H1 (cell line): Measurements from ENCODE around the gene BUB1B. TPM values are rescaled to one million over a fixed set of nuclear protein-coding genes. Genes with fewer than 3 reads are reported as not detected.
A peak's percentile ranks its signal among the peaks of the same experiment; 100 is the strongest.

ENCODE experiments used
- CTCF ChIA-PET: fragments of 300-600 bp; sonication (Branson Sonifier 250); formaldehyde crosslinking; loops from one replicate; lab custom pipeline; 2021; ENCODE audit not compliant: partially characterized antibody; lab: Charles Lee
- POLR2A ChIA-PET: fragments of 300-600 bp; sonication (Branson Sonifier 250); formaldehyde crosslinking; loops from one replicate; lab custom pipeline; 2021; ENCODE audit warnings: inconsistent platforms; ENCODE audit not compliant: partially characterized antibody; lab: Charles Lee
- DNase-seq, 2 experiments: peaks; one replicate each; pipeline versions ENCODE4 v3.0.0 to v3.0.0-alpha.2; 2010 to 2022; ENCODE audit warnings: low spot score in 2 of 2, low read depth in 1 of 2, mixed read lengths in 1 of 2
- FAIRE-seq: peaks from 2 replicates; lab custom pipeline; 2011; peaks lifted over from hg19 to GRCh38; lab: Jason Lieb, UNC
- H2AFZ ChIP-seq: 2 replicates; pipeline ENCODE4 v1.8.1; 2012; ENCODE audit warnings: low read length, inconsistent platforms
- H2AK5ac ChIP-seq: 2 replicates; pipeline ENCODE4 v1.6.1; 2013; ENCODE audit warnings: low read depth, low read length
- H2BK120ac ChIP-seq: replicated peaks from 2 replicates; pipeline ENCODE3; 2013; ENCODE audit warnings: low read depth, low read length, inconsistent platforms
- H2BK12ac ChIP-seq: 2 replicates; pipeline ENCODE4 v1.6.1; 2013; ENCODE audit warnings: low read depth, low read length
- H2BK15ac ChIP-seq: 2 replicates; pipeline ENCODE4 v1.6.1; 2013; ENCODE audit warnings: low read length
- H2BK20ac ChIP-seq: 2 replicates; pipeline ENCODE4 v1.6.1; 2013; ENCODE audit warnings: low read length
- H2BK5ac ChIP-seq: 2 replicates; pipeline ENCODE4 v1.6.1; 2013; ENCODE audit warnings: low read depth, low read length
- H3K14ac ChIP-seq: 2 replicates; pipeline ENCODE4 v1.6.1; 2013; ENCODE audit warnings: inconsistent platforms; ENCODE audit not compliant: insufficient read length
- H3K18ac ChIP-seq: 2 replicates; pipeline ENCODE4 v1.6.1; 2013; ENCODE audit warnings: low read length; ENCODE audit errors: extremely low read depth
- H3K23ac ChIP-seq: 2 replicates; pipeline ENCODE4 v1.6.1; 2013; ENCODE audit warnings: inconsistent platforms; ENCODE audit not compliant: insufficient read length
- H3K23me2 ChIP-seq: 2 replicates; pipeline ENCODE4 v1.6.1; 2013; ENCODE audit warnings: low read depth, low read length
- H3K27ac ChIP-seq: 2 replicates; pipeline ENCODE4 v1.6.1; 2011; ENCODE audit warnings: low read depth, low read length, inconsistent platforms
- H3K27me3 ChIP-seq, 4 experiments: replicated peaks in 1 of 4; 1 replicate in 1 of 4; 2 replicates in 3 of 4; pipeline versions ENCODE4 v1.6.1 to v1.8.1; 2011 to 2013; ENCODE audit warnings: low read length in 3 of 4, mild to moderate bottlenecking in 3 of 4, inconsistent platforms in 2 of 4, mixed read lengths in 2 of 4, moderate library complexity in 1 of 4; ENCODE audit not compliant: control insufficient read depth in 3 of 4, insufficient read depth in 3 of 4; ENCODE audit errors: extremely low read depth in 1 of 4
- H3K36me3 ChIP-seq, 4 experiments: 2 replicates each; pipeline versions ENCODE4 v1.6.1 to v1.8.1; 2011 to 2013; ENCODE audit warnings: mild to moderate bottlenecking in 4 of 4, low read length in 3 of 4, moderate library complexity in 2 of 4, control low read depth in 1 of 4, inconsistent platforms in 1 of 4; ENCODE audit not compliant: insufficient read depth in 4 of 4, control insufficient read depth in 2 of 4
- H3K4ac ChIP-seq: replicated peaks from 2 replicates; pipeline ENCODE3; 2013; ENCODE audit warnings: low read length, low read depth, mixed read lengths, inconsistent platforms; ENCODE audit not compliant: insufficient read length
- H3K4me1 ChIP-seq, 4 experiments: replicated peaks in 1 of 4; 1 replicate in 1 of 4; 2 replicates in 3 of 4; pipeline versions ENCODE4 v1.6.1 to v1.8.1; 2011 to 2013; ENCODE audit warnings: low read length in 3 of 4, inconsistent platforms in 2 of 4, mixed read lengths in 1 of 4; ENCODE audit not compliant: insufficient read depth in 4 of 4, control insufficient read depth in 3 of 4
- H3K4me2 ChIP-seq, 2 experiments: 2 replicates each; pipeline versions ENCODE4 v1.6.1 to v1.8.1; 2011 to 2013; ENCODE audit warnings: low read depth in 2 of 2, low read length in 2 of 2, control low read depth in 1 of 2, inconsistent platforms in 1 of 2, mild to moderate bottlenecking in 1 of 2; ENCODE audit not compliant: insufficient read depth in 1 of 2
- H3K4me3 ChIP-seq, 4 experiments: fragments of 200-600, 300-600 bp in 1 of 4; sonication (generic), shearing (Covaris generic), sonication (Bioruptor Twin) in 1 of 4; 2 replicates each; pipeline versions ENCODE4 v1.5.1 to v1.8.1; 2011 to 2016; ENCODE audit warnings: low read length in 4 of 4, low read depth in 3 of 4, control low read depth in 2 of 4, inconsistent platforms in 2 of 4, mild to moderate bottlenecking in 2 of 4, mixed read lengths in 1 of 4, moderate library complexity in 1 of 4; ENCODE audit not compliant: insufficient read depth in 2 of 4; ENCODE audit errors: extremely low read depth in 1 of 4
- H3K56ac ChIP-seq: replicated peaks from 2 replicates; pipeline ENCODE3; 2013; ENCODE audit warnings: low read depth, mild to moderate bottlenecking, mixed read lengths, low read length, inconsistent platforms; ENCODE audit not compliant: insufficient read length
- H3K79me1 ChIP-seq: 2 replicates; pipeline ENCODE4 v1.6.1; 2013; ENCODE audit warnings: low read depth, low read length, control low read depth
- H3K79me2 ChIP-seq, 2 experiments: 2 replicates each; pipeline versions ENCODE4 v1.6.1 to v1.8.1; 2012 to 2013; ENCODE audit warnings: low read length in 2 of 2, mild to moderate bottlenecking in 2 of 2, inconsistent platforms in 1 of 2; ENCODE audit not compliant: insufficient read depth in 2 of 2, control insufficient read depth in 1 of 2
- H3K9ac ChIP-seq, 4 experiments: replicated peaks in 1 of 4; 1 replicate in 1 of 4; 2 replicates in 3 of 4; pipeline versions ENCODE4 v1.6.1 to v1.8.1; 2011 to 2013; ENCODE audit warnings: low read depth in 3 of 4, low read length in 3 of 4, control low read depth in 2 of 4, mild to moderate bottlenecking in 2 of 4, moderate library complexity in 2 of 4, inconsistent platforms in 1 of 4; ENCODE audit errors: extremely low read depth in 1 of 4
- H3K9me3 ChIP-seq, 2 experiments: 2 replicates each; pipeline versions ENCODE4 v1.6.1 to v1.8.1; 2012 to 2013; ENCODE audit warnings: mild to moderate bottlenecking in 2 of 2, moderate library complexity in 2 of 2, control low read depth in 1 of 2, inconsistent platforms in 1 of 2, low read depth in 1 of 2, low read length in 1 of 2, mixed read lengths in 1 of 2; ENCODE audit not compliant: insufficient read depth in 2 of 2
- H4K20me1 ChIP-seq, 2 experiments: replicated peaks in 1 of 2; 2 replicates each; pipeline versions ENCODE3 to v1.8.1; 2011 to 2013; ENCODE audit warnings: inconsistent platforms in 2 of 2, low read length in 2 of 2, mild to moderate bottlenecking in 1 of 2; ENCODE audit not compliant: insufficient read depth in 2 of 2, control insufficient read depth in 1 of 2
- H4K5ac ChIP-seq: 2 replicates; pipeline ENCODE4 v1.6.1; 2013; ENCODE audit warnings: low read length, low read depth, mixed read lengths, inconsistent platforms; ENCODE audit not compliant: insufficient read length
- H4K8ac ChIP-seq: 2 replicates; pipeline ENCODE4 v1.8.0; 2013; ENCODE audit warnings: mild to moderate bottlenecking, moderate library complexity, low read length, inconsistent platforms; ENCODE audit not compliant: insufficient read depth; ENCODE audit errors: extremely low read depth
- H4K91ac ChIP-seq: replicated peaks from 2 replicates; pipeline ENCODE3; 2013; ENCODE audit warnings: low read length, mixed read lengths, inconsistent platforms; ENCODE audit not compliant: insufficient read length
- ASH2L ChIP-seq: fragments of 200-600, 300-600 bp; sonication (generic); IDR thresholded peaks from one replicate; pipeline ENCODE4 v1.7.1; 2017; ENCODE audit warnings: low read length
- BRCA1 ChIP-seq: IDR thresholded peaks from 2 replicates; pipeline ENCODE4 v1.6.1; 2012; ENCODE audit warnings: low read depth, low read length, improper control_type of control experiment
- CBX8 ChIP-seq: fragments of 300-800, 300-1000 bp; sonication (generic); IDR thresholded peaks from 2 replicates; pipeline ENCODE4 v1.7.1; 2016; ENCODE audit warnings: low read depth, low read length, borderline replicate concordance
- FOSL1 ChIP-seq: IDR thresholded peaks from 2 replicates; pipeline ENCODE4 v1.6.1; 2011; ENCODE audit warnings: mild to moderate bottlenecking, low read depth, low read length, moderate library complexity; ENCODE audit not compliant: insufficient read depth
- JUN ChIP-seq: IDR thresholded peaks from 2 replicates; pipeline ENCODE4 v1.6.1; 2011; ENCODE audit warnings: low read depth, mild to moderate bottlenecking, improper control_type of control experiment, low read length
- KDM1A ChIP-seq: fragments of 200-600, 300-600 bp; sonication (generic); IDR thresholded peaks from 2 replicates; pipeline ENCODE4 v1.7.1; 2016; ENCODE audit warnings: mild to moderate bottlenecking, low read length, borderline replicate concordance
- NRF1 ChIP-seq: IDR thresholded peaks from 2 replicates; pipeline ENCODE4 v1.6.1; 2011; ENCODE audit warnings: mild to moderate bottlenecking, low read depth, low read length, improper control_type of control experiment
- PHF8 ChIP-seq: fragments of 200-600 bp; sonication (generic); conservative IDR thresholded peaks from 2 replicates; pipeline ENCODE4 v1.7.1; 2012; ENCODE audit warnings: low read depth, mild to moderate bottlenecking, inconsistent platforms, low read length, moderate library complexity
- POLR2A ChIP-seq, 2 experiments: IDR thresholded peaks; 1 replicate in 1 of 2; 2 replicates in 1 of 2; pipeline ENCODE4 v1.6.1; 2011; ENCODE audit warnings: low read depth in 2 of 2, low read length in 2 of 2, mild to moderate bottlenecking in 2 of 2; ENCODE audit errors: control extremely low read depth in 1 of 2
- SIN3A ChIP-seq, 2 experiments: IDR thresholded peaks in 1 of 2; conservative IDR thresholded peaks in 1 of 2; 2 replicates each; pipeline ENCODE4 v1.6.1; 2011 to 2012; ENCODE audit warnings: low read length in 2 of 2, improper control_type of control experiment in 1 of 2, low read depth in 1 of 2, mild to moderate bottlenecking in 1 of 2
- SIRT6 ChIP-seq: IDR thresholded peaks from one replicate; pipeline ENCODE4 v1.7.1; 2012; ENCODE audit warnings: low read length, inconsistent platforms
- SP2 ChIP-seq: IDR thresholded peaks from 2 replicates; pipeline ENCODE4 v1.6.1; 2012; ENCODE audit warnings: mild to moderate bottlenecking, low read length, inconsistent platforms
- SRF ChIP-seq: IDR thresholded peaks from 2 replicates; pipeline ENCODE4 v1.6.1; 2011; ENCODE audit warnings: mild to moderate bottlenecking, low read depth, low read length, moderate library complexity
- YY1 ChIP-seq: IDR thresholded peaks from 2 replicates; pipeline ENCODE4 v1.6.1; 2011; ENCODE audit warnings: low read depth, mild to moderate bottlenecking, low read length
- WGBS, 2 experiments: shearing (Covaris generic) in 1 of 2; methylation state at CpG; one replicate each; pipeline versions ENCODE4 v1.1.6 to v1.1.7; 2013 to 2015; ENCODE audit warnings: low lambda C conversion rate in 2 of 2, mixed read lengths in 2 of 2, inconsistent platforms in 1 of 2, low coverage in 1 of 2, missing lambda C conversion rate in 1 of 2; ENCODE audit not compliant: insufficient replicate concordance in 2 of 2, insufficient coverage in 1 of 2, insufficient read length in 1 of 2; ENCODE audit errors: extremely low coverage in 1 of 2, missing lambda C conversion rate in 1 of 2; 5-methylcytosine and 5-hydroxymethylcytosine counted together
- polyA plus RNA-seq, 7 experiments: library from polyadenylated mRNA; depleted of rRNA in 3 of 7; stranded (reverse) in 5 of 7; unstranded in 2 of 7; fragments of >200 nt in 5 of 7; fragments of 200-250 nt in 2 of 7; gene quantifications; 1 replicate in 5 of 7; 2 replicates in 1 of 7; 4 replicates in 1 of 7; pipeline versions ENCODE4 v1.2.1 to v1.2.3, GENCODE V29; 2011 to 2013; ENCODE audit warnings: missing spikeins in 2 of 7, mixed read lengths in 2 of 7
- total RNA-seq: library from RNA; stranded (reverse); fragmentation: NEBNext Ultra II Directional; extraction: Animal tissue kit (Norgen Biotek cat#: 25700); gene quantifications from 2 replicates; pipeline ENCODE4 v1.2.1, GENCODE V29; 2021

BUB1B gene
- total and polyA plus RNA-seq, 2 of the 8 experiments (the other 6 are each of a cell fraction or from before 2014, with no cell fraction given): 48.9 to 144 TPM

GRCh38 chr15:40121911-40122638 is 38.8 kb upstream of the BUB1B start:
- H3K36me3 ChIP-seq: no peaks in the 10 kb centered on the region
- H3K18ac ChIP-seq: no peak overlapping the region
- no peaks in the 10 kb centered on the region for H4K20me1 ChIP-seq
- H3K4ac ChIP-seq: no peak overlapping the region
- no peak overlapping the region for H3K14ac ChIP-seq
- 0 out of 2 replicates have a peak overlapping the region, but pooled peaks have one; percentile 53 for H2BK15ac ChIP-seq
- DNase-seq (peak in 1 of 2 experiments; percentile 37), FAIRE-seq (no peak)
- H3K23ac ChIP-seq: no peak overlapping the region
- H2BK120ac ChIP-seq: no peak overlapping the region
- no peaks in the 10 kb centered on the region for H3K79me1 ChIP-seq
- no peak overlapping the region for H4K91ac ChIP-seq
- ChIA-PET POLR2A (interaction anchor here (1.2 to 5.3 kb wide), 4 partner anchors 12 to 39 kb away, joined by 3 to 26 read pairs (median 12); partner anchors contain the start of gene BMF), CTCF (interaction anchor here (0.7 to 2.5 kb wide), 5 partner anchors 10 to 77 kb away, joined by 3 to 19 read pairs (median 4); no protein-coding TSS in a partner anchor)
- peaks cover 4 to 16% (median 12%) of the 10 kb centered on the region in 4 experiments; a peak in 5 of 7 replicates for H3K4me1 ChIP-seq
- 0 out of 2 replicates have a peak overlapping the region, but pooled peaks have one; percentile 52 for H2BK20ac ChIP-seq
- no peak overlapping the region for H3K4me2 ChIP-seq
- H3K4me3 ChIP-seq: no peak overlapping the region
- H2BK5ac ChIP-seq: no peak overlapping the region
- whole genome bisulfite sequencing, 2 experiments: 89% methylated on average over 6 of the region's 6 CpGs; no CpG with 5 or more reads in 1 of the 2 experiments
- no peak overlapping the region for H2BK12ac ChIP-seq
- H2AFZ ChIP-seq: no peak overlapping the region
- no peak overlapping the region for H3K9ac ChIP-seq
- H2AK5ac ChIP-seq: no peak overlapping the region
- no peaks in the 10 kb centered on the region for H3K9me3 ChIP-seq
- H4K8ac ChIP-seq: no peak overlapping the region
- H3K27me3 ChIP-seq: no peaks in the 10 kb centered on the region
- no peaks in the 10 kb centered on the region for H3K79me2 ChIP-seq
- no peak overlapping the region for H3K27ac ChIP-seq
- no peak overlapping the region for H4K5ac ChIP-seq
- no peaks in the 10 kb centered on the region for H3K23me2 ChIP-seq
- no peak overlapping the region for H3K56ac ChIP-seq
- no peak for TF ChIP-seq KDM1A
- no peak for TF ChIP-seq FOSL1
- no peak for TF ChIP-seq SRF
- no peak for TF ChIP-seq BRCA1
- no peak for TF ChIP-seq CBX8
- no peak for TF ChIP-seq SIN3A (conservative IDR thresholded peaks at IDR 0.05 in 1 of 2, IDR thresholded peaks at IDR 0.05 in 1 of 2; ENCODE audit: low read depth in 1 of 2, low read length in 2 of 2)
- no peak for TF ChIP-seq ASH2L
- no peak for TF ChIP-seq POLR2A (IDR thresholded peaks at IDR 0.05; ENCODE audit: control extremely low read depth in 1 of 2, low read depth in 2 of 2, low read length in 2 of 2)
- no peak for TF ChIP-seq PHF8
- no peak for TF ChIP-seq YY1
- TF ChIP-seq JUN: no peak
- TF ChIP-seq SP2: no peak
- no peak for TF ChIP-seq SIRT6
- no peak for TF ChIP-seq NRF1
